Activated naive CD8-positive, alpha-beta T cell treated with anti-CD3 and anti-CD28 coated beads, Interleukin-2, amount 10 ng/mL, durations not matched to agents 7 days and 5 days (primary cell): ENCODE results near the gene CERK. TPM values are rescaled to one million over a fixed set of nuclear protein-coding genes. Genes with fewer than 3 reads are reported as not detected.

Experiments
- ATAC-seq: fragments of 150-1000 bp; cut with Tn5 transposase; one replicate; pipeline ENCODE4 v1.10.0; 2021; ENCODE audit warnings: low read depth, moderate library complexity
- POLR2A ChIA-PET: fragments of 350-600 bp; sonication (Branson Sonifier 250); formaldehyde crosslinking; loops from one replicate; lab custom pipeline; 2021; ENCODE audit warnings: antibody characterized with exemption; lab: Charles Lee
- DNase-seq: peaks from one replicate; pipeline ENCODE4 v3.0.0; 2021
- H3K27ac Mint-ChIP-seq: one replicate; pipeline ENCODE4 v1.8.0; 2022; ENCODE audit warnings: mild to moderate bottlenecking, mixed read lengths
- H3K27me3 Mint-ChIP-seq: one replicate; pipeline ENCODE4 v1.8.0; 2022; ENCODE audit warnings: mild to moderate bottlenecking, moderate library complexity, mixed read lengths
- H3K36me3 Mint-ChIP-seq: one replicate; pipeline ENCODE4 v1.8.0; 2021; ENCODE audit warnings: mild to moderate bottlenecking, mixed read lengths
- H3K4me1 Mint-ChIP-seq: one replicate; pipeline ENCODE4 v1.8.0; 2021; ENCODE audit warnings: mixed read lengths
- H3K4me3 Mint-ChIP-seq: one replicate; pipeline ENCODE4 v1.8.0; 2022; ENCODE audit warnings: mild to moderate bottlenecking, moderate library complexity, mixed read lengths
- H3K9me3 Mint-ChIP-seq: one replicate; pipeline ENCODE4 v1.8.0; 2021; ENCODE audit warnings: mixed read lengths
- total RNA-seq, 2 experiments: library from RNA; stranded (reverse); gene quantifications; one replicate each; pipeline ENCODE4 v1.2.3, GENCODE V29; 2021

Gene CERK
- total RNA-seq, 2 experiments from 2014 or later: 90.8 to 94.9 TPM

DNA sequence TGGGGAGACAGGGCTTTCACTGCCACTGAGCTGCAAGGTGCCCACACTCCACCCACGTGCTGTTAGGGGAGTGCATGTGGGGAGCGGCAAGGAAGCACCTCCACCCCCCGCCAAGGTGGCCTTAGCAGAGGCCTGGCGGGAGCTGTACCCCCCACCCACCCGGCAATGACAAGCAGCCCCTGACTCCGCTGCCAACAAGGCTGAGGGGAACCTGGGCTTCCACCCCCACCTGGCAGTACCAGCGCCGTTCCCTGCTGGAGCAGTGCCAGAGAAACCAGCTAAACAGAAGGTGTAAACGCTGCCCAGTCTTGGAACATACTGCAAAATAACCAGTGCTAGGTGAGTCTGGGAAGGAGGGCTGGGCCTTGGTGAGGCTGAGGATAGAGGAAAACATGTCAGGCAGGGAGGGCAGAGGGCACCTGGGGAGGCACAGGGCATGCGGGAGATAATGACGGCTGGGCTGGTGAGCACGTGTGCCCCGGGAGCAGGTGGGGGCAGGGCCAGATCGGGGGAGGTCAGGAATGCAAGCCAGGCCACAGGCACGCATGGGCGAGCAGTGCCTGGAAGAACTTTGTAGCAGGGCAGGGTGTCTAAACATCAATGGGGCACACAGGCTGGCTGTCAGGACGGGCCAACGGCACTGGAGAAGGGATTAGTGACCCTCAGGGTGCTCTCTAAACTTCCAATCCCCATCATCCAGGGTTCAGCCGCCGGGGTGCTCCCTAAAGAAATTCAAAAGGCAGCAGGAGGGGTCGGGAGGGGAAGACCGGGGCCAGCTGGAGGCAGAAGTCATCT, 6.6 kb downstream of the CERK start:
- Mint-ChIP-seq H3K4me3 (no peak overlapping the region), H3K9me3 (no peaks in the 10 kb centered on the region), H3K27ac (no peak overlapping the region), H3K36me3 (peaks cover 13% of the 10 kb centered on the region), H3K4me1 (peaks cover 33% of the 10 kb centered on the region), H3K27me3 (no peaks in the 10 kb centered on the region)
- POLR2A ChIA-PET: no interaction called here
- no peak for DNase-seq
- ATAC-seq: no peak

DNA sequence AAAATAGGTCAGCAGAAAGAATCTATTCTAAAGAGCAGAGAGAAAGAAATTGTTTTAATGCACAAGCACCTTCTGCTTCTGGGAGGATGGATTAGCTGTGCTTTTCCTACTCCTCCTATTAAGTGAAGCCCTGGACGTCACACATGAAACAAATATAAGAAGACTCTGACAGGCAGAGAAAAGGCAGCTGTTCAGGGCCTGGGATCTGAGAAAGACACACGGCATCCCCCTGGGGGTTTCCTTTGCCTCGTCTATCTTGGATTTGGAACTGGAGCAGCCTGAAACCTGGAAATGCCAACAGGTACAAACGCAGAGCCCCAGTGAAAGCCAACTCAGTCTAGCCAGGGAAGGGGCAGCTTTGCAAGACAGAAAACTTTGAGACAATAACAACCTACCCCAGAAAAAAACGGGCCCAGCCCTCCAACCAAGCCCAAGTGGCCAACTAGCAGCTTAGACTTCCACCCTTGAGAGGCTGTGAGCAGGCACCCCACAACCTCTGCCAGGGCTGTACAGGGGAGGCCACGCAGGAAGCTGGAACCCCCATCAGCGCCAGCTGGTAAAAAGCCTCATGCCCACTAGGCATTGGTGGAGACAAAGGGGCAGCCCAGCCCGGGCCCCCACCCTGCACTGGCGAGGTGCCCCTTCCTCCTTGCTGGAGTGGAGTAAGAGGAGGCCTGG, 7.3 kb downstream of the CERK start:
- ATAC-seq: no peak
- no peak for DNase-seq
- Mint-ChIP-seq H3K9me3 (no peaks in the 10 kb centered on the region), H3K27ac (no peak overlapping the region), H3K27me3 (no peaks in the 10 kb centered on the region), H3K4me3 (no peak overlapping the region), H3K36me3 (peaks cover 13% of the 10 kb centered on the region), H3K4me1 (peaks cover 28% of the 10 kb centered on the region)
- POLR2A ChIA-PET: no interaction called here

DNA sequence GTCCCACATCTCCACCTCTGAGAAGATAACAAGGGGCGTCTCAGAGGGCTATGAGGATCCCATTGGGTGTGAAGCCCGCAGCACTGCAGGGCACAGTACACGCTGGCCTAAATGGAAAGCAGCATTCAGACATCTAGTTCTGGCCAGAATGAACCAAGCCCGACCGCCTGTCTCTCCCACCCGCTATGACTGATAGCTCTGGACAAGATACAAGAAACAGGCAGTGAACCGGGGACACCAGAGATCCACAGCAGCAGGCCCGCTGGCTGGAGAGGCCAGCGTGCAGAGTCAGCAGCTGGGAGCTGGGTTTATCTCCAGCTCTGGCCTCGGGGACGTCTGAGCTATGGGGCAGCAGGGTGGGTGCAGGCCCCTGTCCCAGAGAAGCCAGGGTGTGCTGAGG, 9.6 kb downstream of the CERK start:
- Mint-ChIP-seq H3K4me1 (peaks cover 19% of the 10 kb centered on the region), H3K36me3 (peaks cover 15% of the 10 kb centered on the region), H3K27me3 (no peaks in the 10 kb centered on the region), H3K9me3 (no peaks in the 10 kb centered on the region), H3K27ac (no peak overlapping the region), H3K4me3 (no peak overlapping the region)
- no peak for ATAC-seq
- POLR2A ChIA-PET: no interaction called here
- no peak for DNase-seq

DNA sequence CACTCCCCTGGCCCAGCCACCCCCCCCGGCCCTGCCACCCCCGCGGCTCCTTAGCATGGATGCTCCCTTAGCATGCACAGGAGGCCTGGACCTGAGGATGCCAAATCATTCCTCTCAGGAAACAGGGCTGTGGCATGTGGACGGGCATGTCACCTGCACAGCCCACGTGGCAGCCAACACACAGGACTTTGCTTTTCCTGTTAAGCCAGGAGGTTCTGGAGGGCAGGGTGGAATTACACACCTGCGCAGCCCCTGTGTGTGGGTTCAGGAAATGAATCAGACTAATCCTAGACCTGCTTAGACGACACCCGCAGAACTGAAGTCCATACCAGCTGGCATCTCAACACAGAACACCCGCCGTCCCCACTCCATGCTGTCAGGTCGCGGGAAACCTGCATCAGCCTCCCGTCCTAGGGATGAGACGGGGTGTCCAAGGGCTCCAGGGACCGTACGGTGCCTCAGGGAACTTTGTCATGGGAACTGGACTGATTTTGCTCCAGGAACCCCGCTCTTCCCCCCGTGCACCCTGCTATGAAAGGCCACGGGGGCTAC, 10.2 kb downstream of the CERK start:
- H3K9me3 Mint-ChIP-seq: no peaks in the 10 kb centered on the region
- POLR2A ChIA-PET: interaction anchor here (0.7 kb wide), 1 partner anchor 38 kb away, joined by 3 read pairs; no protein-coding TSS in a partner anchor
- peaks cover 19% of the 10 kb centered on the region for H3K4me1 Mint-ChIP-seq
- H3K27me3 Mint-ChIP-seq: no peaks in the 10 kb centered on the region
- H3K36me3 Mint-ChIP-seq: peaks cover 15% of the 10 kb centered on the region
- H3K4me3 Mint-ChIP-seq: no peak overlapping the region
- H3K27ac Mint-ChIP-seq: no peak overlapping the region
- ATAC-seq: no peak
- DNase-seq: no peak

DNA sequence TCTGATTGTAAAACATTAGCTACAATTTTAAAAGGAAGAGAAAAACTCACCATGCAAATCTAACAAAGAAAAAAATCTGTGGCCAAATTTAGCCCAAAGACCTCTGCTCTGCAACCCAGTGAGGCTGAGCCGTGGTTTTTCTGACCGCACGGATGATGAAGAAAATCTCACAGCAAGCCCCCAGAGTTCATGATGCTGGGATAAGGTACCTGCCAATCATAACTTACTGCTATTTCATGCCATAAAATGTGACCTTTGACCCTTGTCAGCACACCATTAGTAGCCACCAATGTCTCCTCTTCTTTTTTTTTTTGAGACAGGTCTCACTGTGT, 11.1 kb downstream of the CERK start:
- DNase-seq: no peak
- Mint-ChIP-seq H3K9me3 (no peaks in the 10 kb centered on the region), H3K4me3 (no peak overlapping the region), H3K27me3 (no peaks in the 10 kb centered on the region), H3K27ac (no peak overlapping the region), H3K4me1 (peaks cover 15% of the 10 kb centered on the region), H3K36me3 (peaks cover 15% of the 10 kb centered on the region)
- POLR2A ChIA-PET: no interaction called here
- ATAC-seq: no peak

DNA sequence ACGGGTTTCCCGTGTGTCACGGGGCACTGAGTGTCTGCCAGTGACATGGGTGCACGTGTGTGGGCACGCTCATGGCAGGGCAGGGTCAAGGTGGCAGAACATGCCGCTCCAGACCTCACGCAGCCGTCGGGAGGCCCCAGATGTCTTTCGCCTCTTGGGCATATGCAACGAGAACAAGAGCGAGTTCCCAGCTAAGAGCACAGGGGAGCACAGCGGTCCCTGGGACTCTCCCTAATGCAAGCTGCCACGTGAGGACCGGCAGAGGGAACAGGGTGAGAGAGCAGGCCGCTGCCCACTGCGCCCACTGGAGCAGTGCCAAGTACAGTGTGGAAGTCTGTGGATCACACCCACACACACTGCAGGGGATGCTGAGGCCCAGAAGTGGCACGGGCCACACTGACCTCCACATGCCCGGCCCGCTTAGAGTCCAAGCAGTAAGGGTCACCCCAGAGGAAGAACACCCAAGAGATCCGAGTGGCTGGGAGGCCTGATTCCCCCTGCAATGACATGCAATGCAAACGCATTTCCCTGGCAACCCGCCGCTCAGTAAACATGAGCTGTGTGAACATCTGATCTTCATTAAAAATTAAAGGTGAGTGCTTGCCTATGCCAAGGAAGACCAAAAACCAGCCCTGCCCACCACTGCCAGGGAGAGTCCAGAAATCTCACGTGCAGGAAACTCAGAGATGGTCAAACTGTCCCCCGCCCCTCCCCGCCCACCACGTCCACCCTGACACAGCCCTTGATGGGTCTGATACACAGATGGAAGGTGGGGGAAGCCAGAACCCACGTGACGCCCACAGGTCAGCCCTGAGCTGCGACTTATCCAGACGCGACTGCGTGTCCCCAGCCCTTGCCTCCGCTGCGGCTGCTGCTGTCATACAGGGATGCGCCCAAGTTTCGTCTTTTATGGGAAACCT, 11.7 kb downstream of the CERK start:
- H3K27ac Mint-ChIP-seq: no peak overlapping the region

DNA sequence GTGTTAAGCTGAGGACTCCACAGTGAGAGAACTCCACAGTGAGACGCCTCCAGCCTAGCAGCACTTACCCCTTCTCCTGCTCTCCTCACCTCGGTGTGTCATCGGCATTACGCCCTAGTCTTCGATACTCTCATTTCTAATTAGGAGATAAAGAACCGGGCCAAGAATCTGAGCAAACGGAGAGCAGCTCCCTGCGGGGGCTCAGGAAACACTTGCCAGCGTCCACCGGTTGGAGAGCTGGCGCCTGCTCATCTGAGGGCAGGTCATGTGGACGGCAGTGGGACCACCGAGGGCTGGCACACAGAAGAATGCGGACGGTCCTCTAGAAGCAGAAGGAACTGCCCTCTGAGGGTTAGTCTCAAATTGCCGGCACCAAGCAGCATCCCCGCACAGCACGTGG, 13.0 kb downstream of the CERK start:
- DNase-seq (no peak), ATAC-seq (no peak)
- POLR2A ChIA-PET: no interaction called here

More for the DNA sequence above, 11.7 kb downstream of the CERK start:
- Mint-ChIP-seq H3K36me3 (peaks cover 10% of the 10 kb centered on the region), H3K9me3 (no peaks in the 10 kb centered on the region), H3K27me3 (no peaks in the 10 kb centered on the region), H3K4me3 (no peak overlapping the region), H3K4me1 (peaks cover 11% of the 10 kb centered on the region)
- DNase-seq (no peak), ATAC-seq (no peak)
- POLR2A ChIA-PET: interaction anchor here (0.6 kb wide), 1 partner anchor 65 kb away, joined by 5 read pairs; no protein-coding TSS in a partner anchor

DNA sequence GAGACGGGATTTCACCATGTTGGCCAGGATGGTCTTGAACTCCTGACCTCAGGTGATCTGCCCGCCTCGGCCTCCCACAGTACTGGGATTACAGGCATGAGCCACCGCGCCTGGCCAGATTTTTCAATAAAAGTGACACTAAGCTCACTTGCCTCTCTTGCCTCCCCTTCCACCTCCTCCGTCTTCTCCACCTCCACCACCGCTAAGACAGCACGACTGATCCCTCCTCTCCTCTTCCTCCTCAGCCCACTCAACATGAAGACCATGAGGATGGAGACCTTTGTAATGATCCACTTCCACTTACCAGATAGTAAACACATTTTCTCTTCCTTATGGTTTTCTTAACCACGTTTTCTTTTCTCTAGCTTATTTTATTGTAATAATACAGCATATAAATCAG, 14.2 kb downstream of the CERK start:
- H3K4me3 Mint-ChIP-seq: no peak overlapping the region
- ATAC-seq: no peak
- peaks cover 4% of the 10 kb centered on the region for H3K4me1 Mint-ChIP-seq
- POLR2A ChIA-PET: no interaction called here
- DNase-seq: no peak
- no peaks in the 10 kb centered on the region for H3K27me3 Mint-ChIP-seq
- H3K9me3 Mint-ChIP-seq: no peaks in the 10 kb centered on the region
- peaks cover 15% of the 10 kb centered on the region for H3K36me3 Mint-ChIP-seq
- H3K27ac Mint-ChIP-seq: no peak overlapping the region

More for the DNA sequence above, 13.0 kb downstream of the CERK start:
- H3K27ac Mint-ChIP-seq: no peak overlapping the region
- peaks cover 4% of the 10 kb centered on the region for H3K4me1 Mint-ChIP-seq
- peaks cover 10% of the 10 kb centered on the region for H3K36me3 Mint-ChIP-seq
- H3K4me3 Mint-ChIP-seq: no peak overlapping the region
- no peaks in the 10 kb centered on the region for H3K9me3 Mint-ChIP-seq
- no peaks in the 10 kb centered on the region for H3K27me3 Mint-ChIP-seq

DNA sequence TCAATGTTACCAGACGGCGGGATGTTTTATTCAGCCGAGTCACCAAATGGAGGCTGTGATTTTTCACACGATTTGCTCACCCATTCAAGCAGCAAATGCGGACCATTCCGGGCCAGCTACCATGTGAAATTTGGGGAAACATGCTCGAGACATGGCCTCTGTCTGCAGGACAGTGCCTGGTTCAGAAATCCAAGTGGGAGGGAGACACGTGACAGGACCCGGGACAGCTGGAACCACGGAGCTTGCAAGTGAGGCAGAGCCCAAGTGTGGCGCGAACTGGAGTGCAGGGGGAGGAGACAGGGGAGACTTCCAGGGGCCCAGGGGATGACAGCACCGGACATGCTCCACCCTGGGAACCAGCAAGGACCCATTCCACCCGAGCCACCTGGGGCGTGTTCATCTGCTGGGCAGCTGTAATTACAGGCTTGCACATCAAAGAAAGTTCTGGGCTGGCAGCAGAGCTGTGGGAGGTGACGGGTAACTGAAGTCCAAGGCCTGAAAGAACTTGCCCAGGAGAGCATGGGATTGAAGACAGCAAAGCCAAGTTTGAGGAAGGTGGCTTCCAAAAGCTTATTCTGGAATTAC, 16.5 kb downstream of the CERK start:
- DNase-seq (no peak), ATAC-seq (no peak)
- Mint-ChIP-seq H3K27me3 (no peaks in the 10 kb centered on the region), H3K27ac (no peak overlapping the region), H3K4me1 (peaks cover 4% of the 10 kb centered on the region), H3K4me3 (no peak overlapping the region), H3K9me3 (no peaks in the 10 kb centered on the region), H3K36me3 (peaks cover 26% of the 10 kb centered on the region)
- POLR2A ChIA-PET: no interaction called here

DNA sequence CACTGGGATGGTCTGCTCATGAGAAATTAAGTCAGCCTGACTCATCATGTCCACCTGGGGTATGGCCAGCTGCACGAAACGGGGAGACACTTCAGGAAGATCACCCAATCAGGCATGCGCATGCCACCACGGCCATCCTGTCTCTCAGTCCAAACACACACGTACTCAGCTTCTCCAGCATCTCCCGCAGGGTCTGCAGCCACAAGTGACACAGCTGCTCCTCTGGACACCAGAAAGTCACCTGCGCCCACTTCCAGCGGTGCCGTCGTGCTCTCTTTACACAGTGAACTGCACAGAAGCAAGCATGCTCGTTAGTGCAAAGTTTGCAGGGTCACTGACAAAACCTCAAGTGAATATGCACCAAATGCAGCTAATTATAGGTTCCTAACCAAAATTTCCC, 18.1 kb downstream of the CERK start:
- H3K27ac Mint-ChIP-seq: no peak overlapping the region
- POLR2A ChIA-PET: no interaction called here

DNA sequence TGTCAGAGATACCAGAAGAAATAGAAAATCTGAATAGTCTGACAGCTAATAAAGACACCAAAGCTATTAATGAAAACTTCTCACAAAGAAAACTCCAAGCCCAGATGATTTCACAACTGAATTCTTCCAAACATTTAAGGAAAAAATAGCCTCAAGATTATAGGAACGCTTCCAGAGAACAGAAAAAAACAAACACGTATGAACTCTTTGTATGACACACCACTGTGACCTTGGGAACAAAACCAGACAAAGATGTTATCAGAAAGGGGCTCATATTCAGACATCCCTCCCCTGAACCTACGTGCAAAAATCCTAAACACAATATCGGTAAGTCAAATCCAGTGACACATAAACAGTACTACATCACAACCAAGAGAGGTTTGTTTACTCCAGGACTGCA, 23.5 kb downstream of the CERK start:
- Mint-ChIP-seq H3K4me1 (no peaks in the 10 kb centered on the region), H3K27ac (no peak overlapping the region)

More for the DNA sequence above, 18.1 kb downstream of the CERK start:
- no peaks in the 10 kb centered on the region for H3K9me3 Mint-ChIP-seq
- H3K36me3 Mint-ChIP-seq: peaks cover 29% of the 10 kb centered on the region
- H3K4me1 Mint-ChIP-seq: peaks cover 4% of the 10 kb centered on the region
- H3K4me3 Mint-ChIP-seq: no peak overlapping the region
- no peak for ATAC-seq
- no peak for DNase-seq
- H3K27me3 Mint-ChIP-seq: no peaks in the 10 kb centered on the region

DNA sequence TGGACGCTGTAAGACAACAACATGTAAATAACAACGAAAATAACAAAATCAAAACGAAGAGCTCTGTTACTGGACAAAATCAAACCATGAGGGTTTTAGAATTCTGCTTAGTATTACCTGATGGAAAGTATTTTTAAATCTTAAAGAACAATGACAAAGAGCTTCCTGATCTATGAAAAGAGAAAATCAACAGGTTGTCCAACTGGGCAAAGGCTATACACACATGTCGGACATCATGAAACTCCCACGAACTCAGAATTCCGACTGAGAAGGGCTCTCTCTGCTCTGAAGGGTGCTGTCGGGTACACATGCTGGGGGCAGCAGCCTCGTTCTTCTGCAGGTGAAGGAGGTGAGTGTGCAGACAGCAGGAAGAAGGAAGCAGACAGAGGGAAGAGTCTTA, 25.8 kb downstream of the CERK start:
- no peak for DNase-seq
- no peaks in the 10 kb centered on the region for H3K27me3 Mint-ChIP-seq
- peaks cover 46% of the 10 kb centered on the region for H3K36me3 Mint-ChIP-seq
- no peaks in the 10 kb centered on the region for H3K9me3 Mint-ChIP-seq
- H3K27ac Mint-ChIP-seq: no peak overlapping the region
- H3K4me3 Mint-ChIP-seq: no peak overlapping the region
- POLR2A ChIA-PET: no interaction called here
- H3K4me1 Mint-ChIP-seq: no peaks in the 10 kb centered on the region
- no peak for ATAC-seq

More for the DNA sequence above, 23.5 kb downstream of the CERK start:
- Mint-ChIP-seq H3K36me3 (peaks cover 46% of the 10 kb centered on the region), H3K27me3 (no peaks in the 10 kb centered on the region), H3K9me3 (no peaks in the 10 kb centered on the region), H3K4me3 (no peak overlapping the region)
- POLR2A ChIA-PET: no interaction called here
- no peak for DNase-seq
- ATAC-seq: no peak

DNA sequence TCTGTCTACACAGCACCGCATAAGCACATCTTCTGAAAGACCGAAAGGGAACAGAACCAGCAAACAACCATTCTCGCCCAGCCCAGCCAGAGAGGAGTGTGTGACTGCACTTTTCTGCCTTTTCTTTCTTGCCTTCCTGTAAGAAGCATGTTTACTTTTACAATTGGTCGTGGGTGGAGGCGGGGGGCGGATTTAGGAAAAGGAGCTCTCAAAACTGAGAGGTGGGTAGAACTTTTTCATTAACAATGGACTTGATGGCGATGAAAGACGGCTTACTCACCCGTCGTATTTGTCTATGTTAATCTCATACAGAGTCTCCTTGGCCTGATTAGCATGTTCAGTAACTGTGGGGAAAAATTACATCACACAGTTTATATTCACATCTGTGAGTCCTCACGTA, 27.2 kb downstream of the CERK start:
- POLR2A ChIA-PET: no interaction called here
- DNase-seq (no peak), ATAC-seq (no peak)
- no peaks in the 10 kb centered on the region for H3K27me3 Mint-ChIP-seq
- no peaks in the 10 kb centered on the region for H3K4me1 Mint-ChIP-seq
- no peak overlapping the region for H3K27ac Mint-ChIP-seq
- H3K4me3 Mint-ChIP-seq: no peak overlapping the region
- H3K9me3 Mint-ChIP-seq: no peaks in the 10 kb centered on the region
- H3K36me3 Mint-ChIP-seq: peaks cover 47% of the 10 kb centered on the region
